GM19455 (cell line): ENCODE results near the gene BTG3.

Source experiments
- ATAC-seq: cut with Tn5 transposase; IDR thresholded peaks from one replicate; pipeline ENCODE4 v1.9.1; 2021; ENCODE audit not compliant: unreplicated experiment

The BTG3 gene

GRCh38 chr21:17585875-17586450 is 26.7 kb downstream of the BTG3 start:
- no peak for ATAC-seq

GRCh38 chr21:17583898-17584297 is 28.8 kb downstream of the BTG3 start:
- no peak for ATAC-seq

- no peak for ATAC-seq
Measured at GRCh38 chr21:17580319-17580718, 32.4 kb downstream of the BTG3 start.

- ATAC-seq = no peak
Measured at GRCh38 chr21:17578876-17579275, 33.8 kb downstream of the BTG3 start.

- ATAC-seq = no peak
Measured at GRCh38 chr21:17578162-17578561, 34.5 kb downstream of the BTG3 start.

- ATAC-seq = no peak
Measured at GRCh38 chr21:17577701-17578100, 35.0 kb downstream of the BTG3 start.

- no peak for ATAC-seq
Measured at GRCh38 chr21:17576080-17576835, 36.4 kb downstream of the BTG3 start.

- no peak for ATAC-seq
Measured at GRCh38 chr21:17575076-17575475, 37.6 kb downstream of the BTG3 start.

- no peak for ATAC-seq
Measured at GRCh38 chr21:17572431-17572830, 40.3 kb downstream of the BTG3 start.

GRCh38 chr21:17570786-17571185 is 41.9 kb downstream of the BTG3 start:
- no peak for ATAC-seq

GRCh38 chr21:17560377-17561025 is 52.2 kb downstream of the BTG3 start:
- ATAC-seq = no peak

GRCh38 chr21:17554679-17555465 is 57.8 kb downstream of the BTG3 start:
- no peak for ATAC-seq

- no peak for ATAC-seq
Measured at GRCh38 chr21:17554120-17554519, 58.6 kb downstream of the BTG3 start.

- ATAC-seq = no peak
Measured at GRCh38 chr21:17552410-17552809, 60.3 kb downstream of the BTG3 start.

GRCh38 chr21:17550671-17551308 is 61.9 kb downstream of the BTG3 start:
- no peak for ATAC-seq

- ATAC-seq = no peak
Measured at GRCh38 chr21:17548262-17548661, 64.4 kb downstream of the BTG3 start.

- no peak for ATAC-seq
Measured at GRCh38 chr21:17545007-17545406, 67.7 kb downstream of the BTG3 start.
